H4 (cell line): ENCODE results near the gene SEMA4G. TPM values are rescaled to one million over a fixed set of nuclear protein-coding genes. Genes with fewer than 3 reads are reported as not detected.

Source experiments
- DNase-seq: peaks from one replicate; pipeline ENCODE4 v3.0.0-alpha.2; 2015; ENCODE audit warnings: low spot score
- total RNA-seq: library from RNA; depleted of rRNA; stranded (reverse); fragments of >200 nt; shearing (Covaris generic); gene quantifications from 2 replicates; pipeline ENCODE4 v1.2.3, GENCODE V29; 2014

The SEMA4G gene
- total RNA-seq, 1 experiment from 2014 or later: 0.89 TPM

DNA sequence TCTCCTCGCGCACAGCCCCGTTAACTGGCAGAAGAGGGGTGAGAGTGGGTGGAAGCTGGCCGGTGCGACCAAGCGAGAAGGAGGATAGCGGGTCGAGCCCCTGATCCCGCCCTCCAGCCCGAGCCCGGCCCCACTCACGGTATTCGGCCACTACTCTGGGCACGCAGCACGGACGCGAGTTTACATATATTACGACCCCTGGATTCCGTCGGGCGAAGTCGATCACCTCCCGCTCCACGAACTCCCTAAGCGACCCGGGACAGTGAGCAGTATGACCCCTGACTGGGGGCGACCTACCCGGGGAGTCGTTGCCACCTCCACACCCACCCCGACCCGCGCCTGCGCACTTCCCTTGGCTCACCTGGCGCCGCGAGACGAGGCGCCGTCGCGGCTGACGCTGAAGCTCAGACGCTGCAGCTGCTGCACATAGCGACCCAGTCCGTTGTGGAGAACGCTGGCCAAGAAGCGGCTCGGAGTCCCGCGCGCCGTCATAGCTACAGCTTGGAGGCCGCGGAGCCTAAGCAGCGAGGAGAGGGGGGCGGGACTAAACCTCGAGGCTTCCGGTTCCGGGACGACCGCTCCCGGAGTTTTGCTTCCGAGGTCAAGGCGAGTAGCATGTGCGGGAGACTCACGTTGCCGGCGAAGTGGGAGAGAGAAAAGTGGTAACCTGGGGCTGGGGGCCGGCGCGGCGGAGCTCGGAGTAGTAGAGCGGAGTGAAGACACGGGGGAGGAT lies 17.8 kb downstream of the SEMA4G start, which contains the start of the genes MRPL43 and TWNK:
MRPL43 (minus strand) TSS at position 546 of the 733 bp plus-strand sequence; CDS start at position 492, 54 bp downstream.
TWNK (plus strand) TSS at position 592 of the 733 bp plus-strand sequence. CDS start 668 bp downstream, outside the sequence.
- DNase-seq: peak; percentile 53

DNA sequence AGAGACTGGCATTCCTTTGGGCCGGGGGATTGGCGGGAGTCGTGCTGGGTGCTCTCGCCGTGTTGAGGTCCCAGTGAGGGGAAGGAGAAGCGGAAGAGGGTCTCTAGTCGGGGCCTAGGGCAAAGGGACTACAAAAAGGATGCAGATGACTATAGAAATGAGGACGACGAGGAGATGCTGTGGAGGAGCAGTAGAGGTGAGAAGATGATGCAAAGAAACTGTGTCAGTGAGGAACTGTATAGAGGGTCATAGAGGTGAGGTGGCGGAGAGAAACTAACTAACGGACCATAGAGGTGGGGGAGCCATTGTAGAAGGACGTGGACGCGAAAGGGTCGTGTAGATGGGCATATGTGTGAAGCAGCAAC lies 18.4 kb downstream of the SEMA4G start:
- no peak for DNase-seq

DNA sequence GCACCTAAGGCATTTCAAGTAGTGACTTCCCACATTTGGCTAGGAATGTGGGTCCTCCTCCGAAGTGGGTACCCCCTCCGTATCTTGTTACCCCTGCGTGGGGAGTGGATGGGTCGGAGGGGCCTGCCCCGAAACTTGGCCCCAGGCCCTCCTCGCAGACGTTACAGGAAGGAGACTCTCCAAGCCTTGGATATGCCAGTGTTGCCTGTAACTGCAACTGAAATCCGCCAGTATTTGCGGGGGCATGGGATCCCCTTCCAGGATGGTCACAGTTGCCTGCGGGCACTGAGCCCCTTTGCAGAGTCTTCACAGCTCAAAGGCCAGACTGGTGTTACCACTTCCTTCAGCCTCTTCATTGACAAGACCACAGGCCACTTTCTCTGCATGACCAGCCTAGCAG lies 18.9 kb downstream of the SEMA4G start:
- no peak for DNase-seq

DNA sequence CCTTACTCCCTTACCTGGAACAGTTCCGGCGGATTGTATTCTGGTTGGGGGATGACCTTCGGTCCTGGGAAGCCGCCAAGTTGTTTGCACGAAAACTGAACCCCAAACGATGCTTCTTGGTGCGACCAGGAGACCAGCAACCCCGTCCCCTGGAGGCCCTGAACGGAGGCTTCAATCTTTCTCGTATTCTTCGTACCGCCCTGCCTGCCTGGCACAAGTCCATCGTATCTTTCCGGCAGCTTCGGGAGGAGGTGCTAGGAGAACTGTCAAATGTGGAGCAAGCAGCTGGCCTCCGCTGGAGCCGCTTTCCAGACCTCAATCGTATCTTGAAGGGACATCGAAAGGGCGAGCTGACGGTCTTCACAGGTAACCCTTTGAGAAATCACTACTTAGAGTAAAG lies 19.8 kb downstream of the SEMA4G start:
- DNase-seq: no peak

DNA sequence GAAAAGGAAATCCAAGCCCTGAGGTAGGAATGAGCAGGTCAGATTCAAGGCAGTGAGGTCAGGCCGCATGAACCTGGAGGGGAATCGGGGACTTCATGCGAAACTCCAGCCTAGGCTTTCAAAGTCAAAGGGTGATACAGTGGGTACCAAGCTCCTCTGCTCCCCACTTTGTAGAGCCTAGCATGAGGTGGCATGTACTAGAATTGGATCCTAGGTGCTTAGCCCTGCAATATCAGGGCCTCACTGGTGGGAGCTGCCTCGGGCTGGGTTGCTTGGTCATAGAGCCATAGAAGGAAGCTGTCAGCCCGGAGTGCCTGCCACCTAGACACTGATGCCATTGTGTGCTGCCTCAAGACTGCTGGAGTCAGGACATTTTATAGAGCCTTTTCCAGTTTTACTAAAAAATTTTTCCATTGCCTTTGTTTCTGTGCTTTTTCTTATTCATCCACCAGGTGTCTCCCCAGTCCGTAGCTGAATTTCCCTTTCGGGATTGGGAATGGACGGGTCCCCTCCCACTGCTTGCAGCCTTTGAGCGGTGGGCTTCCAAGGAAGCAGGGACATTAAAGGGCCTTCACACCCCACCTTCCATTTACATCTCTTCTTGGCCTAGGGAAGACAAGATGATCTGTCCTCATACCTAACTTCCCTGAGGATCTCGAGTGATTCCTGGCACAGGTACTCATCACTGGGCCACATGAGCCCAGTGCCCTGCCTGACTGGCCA lies 24.8 kb downstream of the SEMA4G start:
- DNase-seq: no peak

DNA sequence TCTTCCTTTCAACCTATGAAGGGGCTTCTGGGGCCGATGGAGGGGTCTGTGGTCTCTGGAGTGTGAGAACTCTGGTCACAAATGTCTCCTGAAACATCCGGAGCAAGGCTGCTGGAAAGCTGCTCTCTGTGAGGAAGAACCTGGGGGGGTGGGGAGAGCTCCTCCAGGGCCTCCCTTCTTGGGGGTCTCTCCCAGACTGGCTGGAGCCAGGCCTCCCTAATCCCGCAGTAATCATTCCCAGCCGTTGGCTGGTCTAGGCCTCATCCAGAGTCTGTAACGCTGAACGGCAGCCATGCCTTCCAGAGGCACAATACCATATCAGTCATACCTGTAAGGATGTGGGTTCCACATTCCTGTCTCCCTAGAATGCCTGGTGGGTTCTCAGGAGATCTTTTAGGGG lies 25.9 kb downstream of the SEMA4G start:
- no peak for DNase-seq

DNA sequence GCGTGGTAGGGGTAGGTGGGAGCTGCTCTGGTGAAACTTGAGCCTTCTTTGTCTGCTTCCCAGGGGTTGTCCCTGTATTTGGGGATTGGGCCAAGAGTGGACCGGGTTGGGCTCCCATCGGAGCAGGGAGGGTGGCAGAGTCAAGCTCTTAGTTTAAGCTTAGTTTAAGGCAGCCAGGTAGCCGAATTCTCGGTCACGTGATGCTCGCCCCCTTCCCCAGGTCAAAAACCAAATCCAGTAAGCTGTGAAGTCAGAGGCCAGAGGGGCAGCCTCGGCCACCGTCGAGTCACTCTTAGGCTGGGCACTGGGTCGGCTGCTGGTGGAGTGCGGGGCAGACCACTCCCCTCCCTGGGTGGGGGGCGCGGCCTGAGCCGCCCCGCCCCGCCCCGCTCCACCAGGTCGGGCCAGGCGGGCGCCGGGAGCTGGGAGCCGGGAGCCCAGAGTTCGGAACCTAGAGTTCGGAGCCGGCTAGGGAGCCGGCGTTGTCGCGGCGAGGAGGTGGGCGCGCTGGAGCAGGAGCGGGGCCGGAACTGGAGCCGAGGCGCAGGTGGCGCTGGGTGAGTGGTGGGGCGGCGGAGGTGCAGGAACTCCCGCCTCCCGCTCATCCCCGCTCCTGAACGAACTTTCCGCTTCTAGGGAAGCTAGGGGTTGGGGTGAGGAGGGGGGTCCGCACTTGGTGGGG lies 27.5 kb downstream of the SEMA4G start:
- DNase-seq: no peak

DNA sequence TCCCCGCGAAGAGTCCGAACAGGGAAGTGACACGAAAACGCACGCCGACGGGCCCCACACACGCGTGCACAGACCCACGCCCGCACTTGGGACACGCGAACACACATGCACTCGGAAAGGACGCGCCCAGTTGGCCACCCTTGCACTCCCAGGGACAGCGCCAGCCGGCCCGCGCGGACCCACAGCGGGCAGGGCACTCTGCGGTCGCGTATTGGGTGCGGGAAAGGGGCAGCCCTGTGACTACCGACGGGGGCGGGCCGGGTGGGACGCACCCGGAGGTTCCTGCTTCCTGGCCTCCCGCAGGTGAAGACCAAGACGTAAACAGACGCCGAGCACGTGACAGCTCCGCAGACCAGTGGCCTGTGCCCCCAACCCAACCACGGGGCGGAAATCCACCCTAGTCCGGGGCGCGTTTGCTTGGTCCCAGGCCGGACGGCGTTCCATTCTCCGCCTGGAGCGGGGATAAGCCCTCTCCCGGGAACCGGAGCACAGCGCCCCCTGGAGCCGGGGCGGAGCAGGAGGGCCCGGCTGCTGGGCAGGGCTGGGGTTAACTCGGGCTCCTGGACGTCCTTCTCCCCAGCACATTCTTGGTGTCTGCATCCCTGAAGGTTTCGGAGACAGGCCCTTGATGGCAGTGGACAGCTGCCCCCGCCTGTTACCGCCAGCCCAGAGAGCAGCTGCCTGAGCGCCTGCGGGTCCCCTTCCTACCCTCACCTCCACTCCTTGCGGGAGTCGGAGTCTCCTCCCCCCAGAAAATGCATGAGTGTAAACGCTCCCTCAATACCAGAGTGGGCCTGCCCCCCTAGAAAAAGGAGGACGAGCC lies 28.3 kb downstream of the SEMA4G start:
- DNase-seq: peak; percentile 49

DNA sequence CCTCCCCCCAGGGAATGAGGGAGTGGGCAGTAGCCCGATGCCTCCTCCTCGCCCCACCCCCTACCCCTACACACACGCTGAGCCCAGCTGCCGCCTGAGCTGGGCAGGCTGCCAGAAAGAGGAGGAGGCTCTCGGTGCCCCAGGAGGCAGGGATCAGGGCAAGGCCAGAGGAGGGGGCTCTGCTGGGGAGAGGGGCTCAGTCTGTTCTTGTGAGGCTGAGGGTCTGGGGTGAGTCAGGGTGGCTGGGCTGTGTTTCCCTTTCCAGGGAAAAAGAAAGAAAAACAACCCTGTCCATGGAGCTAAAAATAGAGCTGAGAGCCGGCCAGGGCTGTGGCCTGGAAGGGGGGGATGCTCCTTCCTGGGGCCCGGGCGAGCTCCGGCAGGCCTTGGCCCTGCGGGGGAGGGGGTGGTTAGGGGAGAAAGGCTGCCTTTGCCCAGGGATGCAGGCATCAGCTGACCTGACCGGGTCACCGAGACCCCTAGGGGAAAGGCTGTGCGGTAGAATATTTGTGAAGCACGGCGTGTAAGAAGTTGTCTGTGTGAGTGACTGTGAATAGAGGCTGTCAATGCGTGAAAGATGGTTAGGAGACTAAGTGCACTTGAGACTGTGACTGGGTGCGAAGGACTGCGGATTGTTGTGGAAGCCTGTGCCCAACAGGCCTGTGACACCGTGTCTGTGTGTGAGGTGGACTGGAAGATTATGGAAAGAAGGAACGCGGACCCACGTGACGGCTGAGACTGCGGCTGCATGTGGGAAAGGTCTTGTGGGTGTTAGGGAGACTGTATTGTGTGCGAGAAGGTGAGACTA lies 29.1 kb downstream of the SEMA4G start:
- DNase-seq: peak; percentile 82

DNA sequence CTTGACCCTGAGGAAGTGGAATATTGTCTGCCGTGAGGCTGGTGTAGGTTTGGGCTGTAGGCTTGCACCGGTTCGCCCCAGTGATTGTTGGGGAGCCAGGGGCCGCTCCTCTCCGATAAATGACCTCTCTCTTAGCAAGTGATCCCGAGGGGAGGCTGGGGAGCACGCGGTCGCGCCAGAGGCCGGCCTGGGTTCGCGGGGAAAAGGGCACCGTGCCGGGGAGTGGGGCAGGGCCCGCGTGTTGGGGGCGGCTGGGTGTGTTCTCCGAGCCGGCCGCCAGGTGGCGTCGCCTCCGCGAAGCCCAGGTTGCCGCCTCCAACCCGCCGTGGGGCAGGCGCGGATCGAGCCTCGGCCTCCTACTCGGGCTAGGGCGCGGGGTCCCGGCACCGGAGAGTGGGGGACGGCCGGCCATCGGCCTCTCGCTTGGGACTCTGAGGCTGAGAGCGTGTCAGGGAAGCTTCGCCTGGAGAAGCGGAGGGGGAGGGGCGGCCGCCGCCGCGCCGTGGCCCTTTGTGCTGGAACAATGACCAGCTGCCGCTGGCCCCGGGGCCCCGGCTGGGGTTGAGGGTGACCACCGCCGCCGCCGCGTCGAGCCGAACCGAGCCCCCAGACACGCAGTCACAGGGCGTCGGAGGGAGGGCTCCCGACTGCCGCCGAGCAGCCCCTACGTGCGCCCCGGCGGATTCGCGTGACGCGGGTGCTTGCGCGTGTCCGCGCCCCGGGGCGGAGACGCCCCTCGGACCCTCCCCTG lies 29.9 kb downstream of the SEMA4G start:
- DNase-seq: peak; percentile 53

DNA sequence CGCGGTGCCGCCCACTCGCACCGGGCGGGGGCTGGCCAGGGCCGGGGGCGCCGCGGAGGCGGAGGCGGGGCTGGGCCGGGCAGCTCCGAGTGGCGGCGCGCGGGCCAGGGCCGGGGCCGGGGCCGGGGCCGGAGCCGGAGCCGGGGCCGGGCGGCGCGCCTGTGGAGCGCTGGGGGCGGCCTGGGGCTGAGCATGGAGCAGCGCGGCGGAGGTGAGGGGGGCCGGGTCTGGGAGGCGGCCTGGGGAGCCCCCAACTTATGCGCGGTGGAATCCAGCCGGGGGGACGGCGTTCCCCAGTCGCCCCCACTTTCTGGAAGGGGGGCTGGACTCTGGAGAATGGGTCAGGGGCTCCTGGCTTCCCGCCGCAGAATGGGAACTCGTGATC lies 30.4 kb downstream of the SEMA4G start, which contains the start of gene LZTS2:
LZTS2 (plus strand) TSS at position 67 of the 385 bp plus-strand sequence. CDS start 2,731 bp downstream, outside the sequence.
- no peak for DNase-seq

DNA sequence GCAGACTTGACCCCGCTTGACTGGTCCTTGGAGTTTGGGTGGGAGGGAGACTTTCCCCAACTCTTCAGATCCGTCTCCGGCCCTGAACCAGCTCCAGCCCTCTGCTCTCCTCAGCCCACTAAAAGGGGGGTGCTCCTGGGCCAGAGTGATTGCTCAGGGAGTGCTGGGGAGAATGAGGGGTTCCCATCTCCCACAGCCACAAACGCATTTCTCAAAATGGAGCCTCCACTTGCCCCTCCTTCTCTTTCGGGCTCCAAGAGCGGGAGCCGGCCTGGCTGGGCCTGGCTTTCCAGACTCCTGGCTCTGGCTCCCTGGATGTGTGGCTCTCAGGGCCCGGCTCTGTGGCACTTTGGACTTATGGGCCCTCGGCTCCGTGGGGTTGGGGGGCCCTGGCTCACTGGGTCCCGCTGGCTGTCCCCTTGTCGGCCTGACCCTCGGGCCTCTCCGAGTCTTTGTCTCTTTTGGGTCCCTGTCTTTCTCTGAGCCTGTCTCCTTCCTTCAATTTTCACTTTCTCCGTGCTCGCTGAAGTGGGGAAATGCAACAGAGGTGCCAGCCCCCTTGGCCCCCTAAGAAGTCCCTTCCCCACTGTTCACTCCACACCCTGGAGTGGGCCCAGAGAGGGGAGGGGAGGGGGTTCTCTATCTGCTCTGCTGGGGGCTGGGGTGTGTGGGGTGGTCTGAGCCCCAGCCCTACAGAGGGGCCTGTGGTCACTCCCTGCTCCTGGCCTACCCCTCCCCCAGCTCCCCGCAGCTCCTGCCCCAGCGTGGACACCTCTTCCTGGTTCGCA lies 31.0 kb downstream of the SEMA4G start:
- DNase-seq: no peak

DNA sequence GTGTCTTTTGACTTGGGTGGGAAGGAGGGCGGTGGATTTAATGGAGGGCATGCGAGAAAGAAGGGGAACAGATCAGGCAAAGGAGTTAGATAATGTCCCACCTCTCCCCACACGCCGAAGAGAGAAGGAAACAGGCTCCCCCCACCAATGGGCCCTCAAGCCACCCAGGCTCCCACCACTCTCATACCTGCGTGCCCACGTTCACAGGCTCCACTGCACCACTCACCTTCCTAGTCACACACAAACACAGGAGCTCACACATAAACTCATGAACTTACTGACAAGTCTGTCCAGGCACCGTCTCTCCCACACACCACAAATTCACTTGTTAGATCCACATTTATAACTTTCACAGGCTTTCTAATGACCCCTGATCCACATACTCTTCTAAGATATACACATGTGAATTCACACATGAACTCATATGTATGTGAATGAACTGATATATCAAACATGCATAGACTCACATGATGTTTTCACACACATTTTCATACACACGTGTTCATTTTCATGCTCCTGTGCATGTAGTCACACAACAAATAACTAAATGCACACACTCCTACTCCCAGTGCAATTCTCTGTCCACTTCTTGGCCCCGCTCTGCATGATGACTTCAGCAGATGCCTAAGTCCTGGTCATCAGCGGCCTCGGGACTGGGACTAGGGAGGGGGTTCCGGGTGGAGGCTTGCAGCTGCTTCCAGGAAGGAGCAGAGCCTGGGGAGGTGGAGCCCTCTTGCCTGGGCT lies 31.8 kb downstream of the SEMA4G start:
- peak; percentile 55 for DNase-seq

DNA sequence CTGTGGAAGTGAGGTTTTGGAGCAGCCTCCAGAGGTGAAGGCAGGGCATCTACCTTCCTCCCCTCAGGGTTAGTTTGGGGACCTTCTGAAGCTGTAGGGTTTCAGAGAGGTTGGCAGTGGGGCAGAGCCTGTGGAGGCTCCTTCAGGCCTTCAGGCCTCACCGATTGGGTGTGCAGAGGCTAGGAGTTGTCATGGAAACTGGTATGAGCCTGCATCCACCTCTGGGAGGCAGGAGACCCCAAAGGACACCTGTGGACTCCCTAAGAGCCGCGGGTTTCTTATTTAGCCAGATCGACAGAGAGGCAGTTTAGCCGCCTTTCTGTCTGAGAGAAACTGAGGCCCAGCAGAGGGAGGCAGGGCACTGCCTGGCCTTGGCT lies 32.3 kb downstream of the SEMA4G start:
- DNase-seq: no peak

DNA sequence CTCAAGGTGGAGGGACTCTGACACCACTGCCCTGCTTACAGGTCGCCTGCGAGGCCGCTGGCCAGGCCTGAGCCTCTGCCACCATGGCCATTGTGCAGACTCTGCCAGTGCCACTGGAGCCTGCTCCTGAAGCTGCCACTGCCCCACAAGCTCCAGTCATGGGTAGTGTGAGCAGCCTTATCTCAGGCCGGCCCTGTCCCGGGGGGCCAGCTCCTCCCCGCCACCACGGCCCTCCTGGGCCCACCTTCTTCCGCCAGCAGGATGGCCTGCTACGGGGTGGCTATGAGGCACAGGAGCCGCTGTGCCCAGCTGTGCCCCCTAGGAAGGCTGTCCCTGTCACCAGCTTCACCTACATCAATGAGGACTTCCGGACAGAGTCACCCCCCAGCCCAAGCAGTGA lies 33.2 kb downstream of the SEMA4G start:
- no peak for DNase-seq

DNA sequence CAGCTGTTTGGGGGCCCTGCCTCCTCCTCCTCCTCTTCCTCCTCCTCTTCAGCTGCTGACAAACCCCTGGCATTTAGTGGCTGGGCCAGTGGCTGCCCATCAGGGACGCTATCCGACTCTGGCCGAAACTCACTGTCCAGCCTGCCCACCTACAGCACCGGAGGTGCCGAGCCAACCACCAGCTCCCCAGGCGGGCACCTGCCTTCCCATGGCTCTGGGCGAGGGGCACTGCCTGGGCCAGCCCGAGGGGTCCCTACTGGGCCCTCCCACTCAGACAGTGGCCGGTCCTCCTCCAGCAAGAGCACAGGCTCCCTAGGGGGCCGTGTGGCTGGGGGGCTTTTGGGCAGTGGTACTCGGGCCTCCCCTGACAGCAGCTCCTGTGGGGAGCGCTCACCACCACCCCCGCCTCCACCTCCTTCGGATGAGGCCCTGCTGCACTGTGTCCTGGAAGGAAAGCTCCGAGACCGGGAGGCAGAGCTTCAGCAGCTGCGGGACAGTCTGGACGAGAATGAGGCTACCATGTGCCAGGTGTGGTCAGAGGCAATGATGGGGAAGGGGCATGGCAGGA lies 34.4 kb downstream of the SEMA4G start:
- no peak for DNase-seq

DNA sequence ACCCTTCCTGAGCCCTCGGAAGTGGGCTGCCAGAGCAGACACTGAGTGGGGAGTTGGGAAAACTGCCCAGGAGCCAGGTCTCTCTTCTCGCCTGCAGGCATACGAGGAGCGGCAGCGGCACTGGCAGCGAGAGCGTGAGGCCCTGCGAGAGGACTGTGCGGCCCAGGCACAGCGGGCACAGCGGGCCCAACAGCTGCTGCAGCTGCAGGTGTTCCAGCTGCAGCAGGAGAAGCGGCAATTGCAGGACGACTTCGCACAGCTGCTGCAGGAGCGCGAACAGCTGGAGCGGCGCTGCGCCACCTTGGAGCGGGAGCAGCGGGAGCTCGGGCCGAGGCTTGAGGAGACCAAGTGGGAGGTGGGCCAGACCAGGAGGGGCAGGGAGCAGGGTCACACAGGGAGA lies 36.1 kb downstream of the SEMA4G start:
- DNase-seq: no peak

DNA sequence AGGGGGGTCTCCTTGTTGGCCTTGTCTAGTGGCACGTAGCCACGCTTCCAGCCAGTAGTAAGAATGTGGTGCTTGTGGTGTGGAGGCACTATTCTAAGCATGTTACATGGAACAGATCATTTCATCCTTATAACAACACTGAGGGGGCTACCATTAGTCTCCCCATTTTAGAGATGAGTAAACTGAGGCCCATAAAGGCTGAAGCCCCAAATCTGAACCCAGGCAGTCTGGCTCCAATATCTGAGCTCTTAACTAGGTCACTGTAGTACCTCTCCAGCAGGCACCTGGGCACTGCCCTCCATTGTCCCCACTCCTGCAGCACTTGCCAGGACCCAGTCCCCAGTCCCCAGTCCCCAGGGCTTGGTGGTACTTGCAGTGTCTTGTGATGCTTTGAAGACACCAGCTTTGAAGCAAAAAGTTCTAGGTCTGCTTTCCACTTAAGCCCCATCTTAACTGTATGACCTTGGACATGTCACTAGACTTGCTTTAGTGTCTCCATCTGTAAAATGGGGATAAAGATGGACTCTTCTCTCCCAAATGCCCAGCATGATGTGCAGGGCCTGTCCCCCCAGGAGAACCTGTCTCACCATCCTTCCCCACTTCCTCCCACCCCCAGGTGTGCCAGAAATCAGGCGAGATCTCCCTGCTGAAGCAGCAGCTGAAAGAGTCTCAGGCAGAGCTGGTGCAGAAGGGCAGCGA lies 36.7 kb downstream of the SEMA4G start:
- no peak for DNase-seq
